Muscle layer of duodenum (tissue), 2 donors: ENCODE measurements around the gene GRAMD4.

Experiments
- H3K27ac ChIP-seq: one replicate; pipeline ENCODE4 v1.7.0; 2013; ENCODE audit warnings: mild to moderate bottlenecking, low read length
- H3K27me3 ChIP-seq: one replicate; pipeline ENCODE4 v1.7.0; 2013; ENCODE audit warnings: low read depth, mild to moderate bottlenecking, control low read depth, low read length
- H3K36me3 ChIP-seq, 2 donors: one replicate each; pipeline ENCODE4 v1.7.0; 2013; ENCODE audit warnings: low read length in 2 of 2, control low read depth in 1 of 2, mild to moderate bottlenecking in 1 of 2; ENCODE audit not compliant: insufficient read depth in 2 of 2, control insufficient read depth in 1 of 2
- H3K4me1 ChIP-seq, 2 donors: one replicate each; pipeline ENCODE4 v1.7.0; 2013; ENCODE audit warnings: low read length in 2 of 2, mild to moderate bottlenecking in 2 of 2, control low read depth in 1 of 2, moderate library complexity in 1 of 2; ENCODE audit not compliant: insufficient read depth in 2 of 2, control insufficient read depth in 1 of 2
- H3K4me3 ChIP-seq, 2 donors: one replicate each; pipeline ENCODE4 v1.7.0; 2013; ENCODE audit warnings: low read length in 2 of 2, low read depth in 1 of 2, mild to moderate bottlenecking in 1 of 2
- H3K9me3 ChIP-seq, 2 donors: one replicate each; pipeline ENCODE4 v1.7.0; 2013; ENCODE audit warnings: low read length in 2 of 2, control low read depth in 1 of 2, mild to moderate bottlenecking in 1 of 2; ENCODE audit not compliant: control insufficient read depth in 1 of 2
- donor health status: healthy.

GRAMD4 gene

GRCh38 chr22:46673662-46674236 is 53.6 kb downstream of the GRAMD4 start:
- H3K4me3 ChIP-seq: no peak overlapping the region
- H3K27ac ChIP-seq: no peak overlapping the region
- H3K4me1 ChIP-seq: no peaks in the 10 kb centered on the region
- no peaks in the 10 kb centered on the region for H3K27me3 ChIP-seq
- no peaks in the 10 kb centered on the region for H3K9me3 ChIP-seq
- H3K36me3 ChIP-seq: peaks cover 4 to 72% of the 10 kb centered on the region in 2 donors

- peaks cover 0 to 6% of the 10 kb centered on the region in 2 donors for H3K4me1 ChIP-seq
- no peak overlapping the region for H3K27ac ChIP-seq
- peaks cover 0 to 66% of the 10 kb centered on the region in 2 donors for H3K36me3 ChIP-seq
- no peaks in the 10 kb centered on the region for H3K27me3 ChIP-seq
- H3K4me3 ChIP-seq: no peak overlapping the region
- H3K9me3 ChIP-seq: no peaks in the 10 kb centered on the region
These were observed 54.2 kb downstream of the GRAMD4 start for GRCh38 chr22:46674367-46674781.

- H3K4me1 ChIP-seq: peaks cover 0 to 9% of the 10 kb centered on the region in 2 donors
- H3K36me3 ChIP-seq: peaks cover 0 to 65% of the 10 kb centered on the region in 2 donors
These were observed 54.7 kb downstream of the GRAMD4 start for GRCh38 chr22:46674906-46675305.

GRCh38 chr22:46675479-46675878 is 55.3 kb downstream of the GRAMD4 start:
- no peak overlapping the region for H3K27ac ChIP-seq
- no peaks in the 10 kb centered on the region for H3K9me3 ChIP-seq
- H3K4me1 ChIP-seq: peaks cover 0 to 11% of the 10 kb centered on the region in 2 donors
- no peaks in the 10 kb centered on the region for H3K27me3 ChIP-seq
- H3K4me3 ChIP-seq: no peak overlapping the region
- H3K36me3 ChIP-seq: peaks cover 0 to 59% of the 10 kb centered on the region in 2 donors

More at GRCh38 chr22:46674906-46675305, 54.7 kb downstream of the GRAMD4 start:
- Histone ChIP-seq H3K9me3 (no peaks in the 10 kb centered on the region), H3K27ac (no peak overlapping the region), H3K4me3 (no peak overlapping the region), H3K27me3 (no peaks in the 10 kb centered on the region)

GRCh38 chr22:46675938-46676337 is 55.8 kb downstream of the GRAMD4 start:
- Histone ChIP-seq H3K27me3 (no peaks in the 10 kb centered on the region), H3K27ac (no peak overlapping the region), H3K9me3 (no peaks in the 10 kb centered on the region), H3K4me1 (peaks cover 0 to 11% of the 10 kb centered on the region in 2 donors), H3K4me3 (no peak overlapping the region), H3K36me3 (peaks cover 0 to 54% of the 10 kb centered on the region in 2 donors)

- no peaks in the 10 kb centered on the region for H3K9me3 ChIP-seq
- peaks cover 0 to 52% of the 10 kb centered on the region in 2 donors for H3K36me3 ChIP-seq
- H3K27me3 ChIP-seq: no peaks in the 10 kb centered on the region
- no peak overlapping the region for H3K27ac ChIP-seq
- H3K4me3 ChIP-seq: no peak overlapping the region
- peaks cover 0 to 11% of the 10 kb centered on the region in 2 donors for H3K4me1 ChIP-seq
These were observed 56.3 kb downstream of the GRAMD4 start for GRCh38 chr22:46676479-46676878.

- peaks cover 0 to 52% of the 10 kb centered on the region in 2 donors for H3K36me3 ChIP-seq
- no peak overlapping the region for H3K27ac ChIP-seq
These were observed 56.7 kb downstream of the GRAMD4 start for GRCh38 chr22:46676881-46677280.

GRCh38 chr22:46677323-46678002 is 57.3 kb downstream of the GRAMD4 start:
- Histone ChIP-seq H3K36me3 (peaks cover 0 to 52% of the 10 kb centered on the region in 2 donors), H3K27me3 (no peaks in the 10 kb centered on the region), H3K4me3 (no peak overlapping the region), H3K27ac (no peak overlapping the region), H3K9me3 (no peaks in the 10 kb centered on the region), H3K4me1 (peaks cover 0 to 11% of the 10 kb centered on the region in 2 donors)

More at GRCh38 chr22:46676881-46677280, 56.7 kb downstream of the GRAMD4 start:
- Histone ChIP-seq H3K4me3 (no peak overlapping the region), H3K4me1 (peaks cover 0 to 11% of the 10 kb centered on the region in 2 donors), H3K27me3 (no peaks in the 10 kb centered on the region), H3K9me3 (no peaks in the 10 kb centered on the region)

GRCh38 chr22:46678003-46678657 is 57.9 kb downstream of the GRAMD4 start:
- H3K27ac ChIP-seq: no peak overlapping the region
- peaks cover 0 to 46% of the 10 kb centered on the region in 2 donors for H3K36me3 ChIP-seq
- H3K27me3 ChIP-seq: no peaks in the 10 kb centered on the region
- H3K9me3 ChIP-seq: no peaks in the 10 kb centered on the region
- H3K4me1 ChIP-seq: peaks cover 0 to 11% of the 10 kb centered on the region in 2 donors
- no peak overlapping the region for H3K4me3 ChIP-seq

GRCh38 chr22:46678785-46679700 is 58.9 kb downstream of the GRAMD4 start:
- H3K4me3 ChIP-seq: no peak overlapping the region
- H3K27me3 ChIP-seq: no peaks in the 10 kb centered on the region
- H3K4me1 ChIP-seq: peaks cover 0 to 11% of the 10 kb centered on the region in 2 donors
- H3K36me3 ChIP-seq: peaks cover 0 to 37% of the 10 kb centered on the region in 2 donors
- H3K9me3 ChIP-seq: no peaks in the 10 kb centered on the region
- H3K27ac ChIP-seq: no peak overlapping the region
